Measurements from ENCODE around the gene JUNB. TPM values are rescaled to one million over a fixed set of nuclear protein-coding genes. Genes with fewer than 3 reads are reported as not detected.

Gene JUNB
- total and polyA plus RNA-seq, 10 of the 15 experiments (the other 5 are each of a cell fraction or from before 2014, with no cell fraction given): 0.55 to 144 (median 68.3) TPM

GRCh38 chr19:12792051-12792852 is 966 bp downstream of the JUNB start (continued):
- peak; percentile 48; the same call in 1 of the 2 replicates for TF ChIP-seq ZSCAN29 (IDR thresholded peaks at IDR 0.05)
- TF ChIP-seq USF2 (IDR thresholded peaks at IDR 0.05; ENCODE audit: borderline replicate concordance, low read depth, low read length): no peak; the same call in 1 of the 2 replicates
- TF ChIP-seq RB1 (IDR thresholded peaks at IDR 0.05; ENCODE audit: borderline replicate concordance): no peak
- TF ChIP-seq MEF2B (IDR thresholded peaks at IDR 0.05; ENCODE audit: partially characterized antibody, poor library complexity, severe bottlenecking): no peak
- no peak; the same call in 1 of the 2 replicates for TF ChIP-seq POLR2AphosphoS2 (IDR thresholded peaks at IDR 0.05; ENCODE audit: low read depth, low read length)
- no peak for TF ChIP-seq CEBPB (IDR thresholded peaks at IDR 0.05; ENCODE audit: borderline replicate concordance in 1 of 2, low read depth in 2 of 2, low read length in 2 of 2)
- TF ChIP-seq ZNF622 (IDR thresholded peaks at IDR 0.05): no peak
- TF ChIP-seq CHD4 (IDR thresholded peaks at IDR 0.05): no peak
- TF ChIP-seq ATF3 (IDR thresholded peaks at IDR 0.05; ENCODE audit: borderline replicate concordance, extremely low read depth, low read depth, low read length): no peak
- TF ChIP-seq E2F4 (IDR thresholded peaks at IDR 0.05; ENCODE audit: low read depth, low read length): no peak
- no peak for TF ChIP-seq HDAC2 (IDR thresholded peaks at IDR 0.05)
- no peak for TF ChIP-seq CBFB (IDR thresholded peaks at IDR 0.05; ENCODE audit: low read depth)
- TF ChIP-seq GABPA (IDR thresholded peaks at IDR 0.05; ENCODE audit: low read depth): no peak
- no peak for TF ChIP-seq RUNX3 (IDR thresholded peaks at IDR 0.05; ENCODE audit: low read length)
- TF ChIP-seq HSF1 (IDR thresholded peaks at IDR 0.05; ENCODE audit: low read depth, low read length): no peak
- TF ChIP-seq IRF3 (IDR thresholded peaks at IDR 0.05): no peak
- TF ChIP-seq CUX1 (IDR thresholded peaks at IDR 0.05; ENCODE audit: insufficient replicate concordance, low read depth, low read length): no peak
- peak; percentile 47; the same call in 1 of the 2 replicates for TF ChIP-seq SMARCA5 (IDR thresholded peaks at IDR 0.05)
- TF ChIP-seq MTA3 (IDR thresholded peaks at IDR 0.05; ENCODE audit: borderline replicate concordance, low read length): no peak
- TF ChIP-seq TCF12 (IDR thresholded peaks at IDR 0.05; ENCODE audit: low read depth, low read length): peak; percentile 92

Data from GM12878 (cell line).